HG02610 (cell line): ENCODE results near the gene WNT1.

Source experiments
- ATAC-seq: cut with Tn5 transposase; IDR thresholded peaks from one replicate; pipeline ENCODE4 v1.9.1; 2021; ENCODE audit warnings: mild to moderate bottlenecking, moderate library complexity; ENCODE audit not compliant: unreplicated experiment

The WNT1 gene

GRCh38 chr12:48960834-48961233 lies 17.3 kb upstream of the WNT1 start:
- ATAC-seq: no peak

DNA sequence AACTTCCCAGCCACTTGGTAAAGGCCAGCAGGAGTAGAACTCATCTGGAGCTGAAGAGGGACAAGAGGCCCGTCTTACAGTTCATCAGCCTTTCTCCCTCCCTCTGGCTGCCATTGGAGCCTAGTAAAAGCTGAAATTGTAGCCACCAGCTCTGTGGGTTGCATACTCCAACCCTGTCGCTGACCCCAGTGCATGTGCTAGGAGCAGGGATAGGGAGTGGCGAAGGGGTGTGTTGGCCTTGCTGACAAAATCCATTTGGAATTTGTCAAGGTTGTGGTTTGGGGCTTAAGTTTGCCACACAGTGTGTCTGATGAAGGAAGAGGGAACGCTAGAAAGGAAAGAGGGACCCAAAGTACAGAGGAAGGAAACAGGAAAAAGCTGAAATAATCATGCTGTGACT lies 16.8 kb upstream of the WNT1 start:
- ATAC-seq: no peak

DNA sequence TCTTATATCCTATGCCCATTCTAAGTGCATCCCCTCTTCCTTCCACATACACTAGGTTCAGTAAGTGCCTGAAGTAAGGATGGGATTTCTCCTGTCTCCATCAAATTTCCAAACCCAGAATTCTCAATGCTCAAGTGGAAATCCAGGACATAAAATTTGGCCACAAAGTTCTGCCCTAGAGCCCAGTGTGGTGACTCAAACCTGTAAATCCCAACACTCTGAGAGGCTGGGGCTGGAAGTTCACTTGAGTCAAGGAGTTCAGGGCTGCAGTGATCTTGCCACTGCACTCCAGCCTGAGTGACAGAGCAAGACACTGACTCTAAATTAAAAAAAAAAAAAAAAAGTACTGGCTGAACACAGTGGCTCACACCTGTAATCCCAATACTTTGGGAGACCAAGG lies 16.3 kb upstream of the WNT1 start:
- ATAC-seq: no peak

DNA sequence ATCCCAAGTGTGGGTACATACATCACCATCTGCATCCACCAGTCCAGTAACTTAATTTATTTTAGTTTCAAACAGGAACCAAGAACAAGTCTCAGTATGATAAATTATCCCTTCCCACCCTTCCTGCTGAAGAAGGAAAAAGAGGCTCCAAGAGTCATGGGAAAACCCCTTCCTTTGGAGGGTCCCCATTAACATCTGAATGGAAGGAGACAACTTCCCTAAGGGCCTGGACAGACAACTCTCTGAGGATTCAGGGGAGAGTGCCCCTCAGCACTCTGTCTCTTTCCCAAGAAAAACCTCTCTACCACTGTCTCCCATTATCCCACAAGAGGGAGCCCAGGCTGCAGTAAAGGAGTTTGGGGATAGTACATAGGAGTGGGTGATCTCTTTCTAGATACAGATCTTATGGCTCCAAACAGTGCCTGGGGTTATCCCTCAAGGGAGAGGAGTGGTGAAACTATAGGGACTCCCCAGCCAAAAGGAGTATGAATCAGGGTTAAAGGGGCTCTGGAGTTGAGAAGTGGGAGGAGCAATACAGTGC lies 12.8 kb upstream of the WNT1 start:
- ATAC-seq: no peak

DNA sequence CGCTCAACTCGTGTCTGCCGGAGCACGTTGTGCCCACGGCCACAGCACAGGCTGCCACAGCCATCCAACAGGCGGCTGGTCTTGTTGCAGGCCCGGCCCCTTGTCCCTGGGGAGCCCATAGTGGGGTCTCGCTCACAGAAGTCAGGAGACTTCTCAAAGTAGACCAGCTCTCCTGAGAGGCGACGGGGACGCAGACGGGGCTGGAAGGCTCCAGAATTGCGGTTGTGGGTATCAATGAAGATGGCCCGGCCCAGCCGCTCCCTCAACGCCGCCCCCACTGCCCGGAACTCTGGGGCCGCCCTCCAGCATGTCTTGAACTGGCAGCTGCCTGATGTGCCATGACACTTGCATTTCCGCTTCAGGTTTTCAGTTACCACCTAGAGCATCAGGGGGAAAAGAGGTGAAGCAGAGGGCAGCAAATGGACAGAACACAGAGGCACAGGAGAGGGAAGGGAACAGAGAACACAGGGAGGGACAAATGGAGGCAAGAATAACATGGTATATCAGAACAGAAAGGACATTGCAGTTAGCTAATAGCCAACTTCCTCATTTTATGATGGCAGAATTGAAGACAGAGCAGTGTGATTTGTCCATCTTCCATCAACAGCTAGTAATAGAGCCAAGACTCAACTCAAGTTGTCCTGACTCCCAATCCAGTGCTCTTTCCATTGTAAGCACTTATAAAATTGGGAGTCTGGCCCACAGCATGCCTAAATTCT lies 11.8 kb upstream of the WNT1 start:
- ATAC-seq: no peak

GRCh38 chr12:48967991-48968390 lies 10.1 kb upstream of the WNT1 start:
- no peak for ATAC-seq

DNA sequence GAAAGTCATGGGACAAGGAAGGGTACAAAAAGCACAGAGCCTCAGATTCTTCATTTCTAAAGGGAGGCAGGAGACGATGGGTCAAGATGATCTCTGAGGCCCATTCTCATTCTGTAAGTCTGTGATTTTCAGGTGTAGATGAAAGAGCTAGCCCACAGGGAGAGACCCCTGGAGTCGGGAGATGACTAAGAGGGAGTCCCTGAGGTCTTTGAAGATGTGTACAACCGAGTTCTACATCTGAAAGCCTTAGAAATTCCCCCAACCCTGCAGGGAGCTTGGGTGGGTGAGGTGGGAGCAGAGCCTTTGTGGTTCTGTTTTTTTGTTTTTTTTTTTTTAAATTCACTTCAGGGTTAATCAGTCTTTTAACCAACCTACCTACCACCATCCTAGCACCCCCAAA lies 9.7 kb upstream of the WNT1 start:
- peak; percentile 42 for ATAC-seq

- ATAC-seq: no peak
Observed at GRCh38 chr12:48969160-48969771, 8.9 kb upstream of the WNT1 start.

GRCh38 chr12:48969833-48970701 lies 8.1 kb upstream of the WNT1 start:
- no peak for ATAC-seq

GRCh38 chr12:48970702-48971334 lies 7.3 kb upstream of the WNT1 start:
- ATAC-seq: no peak

GRCh38 chr12:48972213-48972951 lies 5.7 kb upstream of the WNT1 start:
- ATAC-seq: no peak

GRCh38 chr12:48972952-48973483 lies 5.1 kb upstream of the WNT1 start:
- ATAC-seq: no peak

DNA sequence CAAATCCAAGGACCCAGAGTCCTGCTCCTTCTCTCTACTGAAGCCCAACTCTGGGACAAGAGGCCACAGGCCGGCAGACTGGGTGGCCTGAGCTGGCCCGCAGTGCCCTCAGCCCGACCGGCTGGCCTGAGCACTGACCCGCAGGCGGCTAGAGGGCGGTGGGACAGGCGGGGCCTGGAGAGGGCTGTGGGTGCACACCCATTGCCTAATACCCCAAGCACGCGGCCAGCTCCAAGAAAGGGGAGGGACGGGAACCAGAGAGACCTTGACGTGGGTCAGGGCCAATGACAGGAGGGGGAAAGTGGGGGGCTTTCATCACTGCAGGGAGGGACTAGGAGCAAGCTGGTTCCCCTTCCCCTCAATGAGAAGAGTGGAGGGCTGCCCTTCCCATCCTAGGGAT lies 4.6 kb upstream of the WNT1 start:
- ATAC-seq: no peak

GRCh38 chr12:48973941-48974673 lies 4.0 kb upstream of the WNT1 start:
- ATAC-seq: no peak

DNA sequence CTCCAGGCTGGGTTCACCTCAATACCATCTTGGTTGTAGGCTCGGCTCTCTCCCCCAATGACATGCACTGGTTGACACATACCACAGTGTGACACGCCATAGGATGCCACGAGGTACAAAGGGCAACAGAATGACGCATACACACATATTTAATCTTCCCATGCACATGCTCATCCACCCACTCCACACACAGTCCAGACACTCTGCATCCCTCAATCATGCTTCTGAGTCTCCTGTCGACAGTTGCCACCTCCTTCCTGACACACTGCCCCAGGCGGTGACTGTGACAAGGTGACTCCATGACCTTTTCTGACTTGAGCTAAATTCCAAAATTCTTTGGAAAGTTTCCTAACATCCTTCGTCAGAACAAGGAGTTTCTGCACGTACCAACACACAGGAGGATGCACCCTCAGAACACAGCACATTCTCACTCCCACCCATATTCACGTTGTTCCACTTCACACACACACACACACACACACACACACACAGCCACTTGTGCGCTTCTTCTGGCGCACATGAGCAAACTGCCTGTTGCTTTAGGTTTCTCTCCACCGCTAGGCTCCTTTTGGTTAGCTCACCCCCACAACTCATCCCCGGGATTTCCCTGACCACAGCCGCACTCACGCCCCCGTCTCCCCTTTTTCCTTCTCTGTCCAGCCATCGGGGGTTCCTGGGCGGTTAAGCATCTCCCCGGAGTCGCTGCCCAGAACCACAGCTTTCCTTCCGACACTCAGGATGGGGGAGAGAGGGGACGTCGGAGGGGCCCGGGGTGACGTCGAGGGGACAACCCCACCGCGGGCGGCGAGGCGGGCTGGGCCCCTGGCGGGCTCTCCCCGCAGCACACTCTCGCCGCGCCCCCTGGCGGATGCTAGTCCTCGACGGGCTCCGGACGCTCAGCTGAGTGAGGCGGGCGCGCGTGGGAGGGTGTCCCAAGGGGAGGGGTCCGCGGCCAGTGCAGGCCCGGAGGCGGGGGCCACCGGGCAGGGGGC lies 536 bp upstream of the WNT1 start:
- no peak for ATAC-seq

DNA sequence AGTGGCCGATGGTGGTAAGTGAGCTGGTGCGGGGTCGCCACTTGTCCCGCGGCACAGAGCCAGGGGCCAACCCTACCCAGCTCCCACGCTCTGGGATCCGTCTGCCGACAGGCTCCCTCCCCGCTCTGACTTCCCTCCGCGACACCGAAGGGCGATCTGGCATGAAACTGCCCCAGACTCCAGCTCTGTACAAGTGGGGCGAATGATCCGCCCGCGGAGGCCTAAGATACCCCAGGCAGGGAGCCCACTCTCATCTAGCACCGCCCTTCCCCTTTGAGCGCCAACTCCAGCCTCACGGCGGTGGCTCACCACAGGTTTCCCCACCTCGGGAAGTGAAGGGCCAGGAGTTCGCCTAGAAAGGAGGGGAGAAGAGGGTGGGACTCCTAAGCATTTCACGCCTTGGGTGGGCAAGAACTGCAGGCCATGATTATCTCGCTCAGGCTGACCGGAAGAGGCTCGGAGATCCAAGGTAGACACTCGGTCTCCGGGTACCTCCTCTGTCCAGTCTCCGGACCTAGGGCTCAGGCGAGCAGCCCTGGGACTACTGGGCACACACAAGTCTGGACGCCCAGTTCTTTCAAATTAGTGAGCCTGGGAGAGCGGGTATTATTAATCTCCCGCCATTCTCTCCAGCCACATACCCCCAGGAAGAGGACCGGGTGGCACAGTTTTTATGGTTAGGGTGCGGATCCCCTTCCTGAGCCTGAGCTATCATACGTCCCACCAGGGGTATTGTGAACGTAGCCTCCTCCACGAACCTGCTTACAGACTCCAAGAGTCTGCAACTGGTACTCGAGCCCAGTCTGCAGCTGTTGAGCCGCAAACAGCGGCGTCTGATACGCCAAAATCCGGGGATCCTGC lies 849 bp downstream of the WNT1 start:
- no peak for ATAC-seq

- ATAC-seq: no peak
Observed at GRCh38 chr12:48979602-48980388, 1.7 kb downstream of the WNT1 start.
